ENCODE data around the gene UBA3. TPM values are rescaled to one million over a fixed set of nuclear protein-coding genes. Genes with fewer than 3 reads are reported as not detected.

The UBA3 gene
- polyA plus RNA-seq, 3 donors, result 77.1 to 88.5 (median 81.7) TPM

DNA sequence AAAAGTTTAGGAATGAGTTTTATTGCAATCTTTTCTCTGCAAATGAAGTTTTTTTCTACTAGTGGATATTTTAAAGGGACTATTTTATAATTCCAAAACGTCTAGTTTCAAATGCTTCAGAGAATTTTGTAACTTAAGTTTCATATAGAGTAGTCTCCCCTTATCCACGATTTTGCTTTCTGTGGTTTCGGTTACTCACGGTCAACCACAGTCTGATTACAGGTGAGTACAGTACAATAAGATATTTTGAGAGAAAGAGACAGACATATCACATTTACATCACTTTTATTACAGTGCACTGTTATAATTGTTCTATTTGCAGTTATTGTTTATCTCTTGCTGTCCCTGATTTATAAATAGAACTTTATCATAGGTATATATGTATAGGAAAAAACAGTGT is 59.3 kb downstream of the UBA3 start:
- intact Hi-C loops (cut with micrococcal nuclease), result no loop called here
- H3K4me1 ChIP-seq (ENCODE audit: control insufficient read depth in 1 of 2, insufficient read depth in 2 of 2, low read length in 2 of 2), result no peaks in the 10 kb centered on the region
- no peak overlapping the region for H3K27ac ChIP-seq (ENCODE audit: low read depth in 1 of 2, low read length in 2 of 2)
- H4K20me1 ChIP-seq (ENCODE audit: insufficient read depth, low read length), result no peaks in the 10 kb centered on the region
- no peak overlapping the region for H3K9ac ChIP-seq (ENCODE audit: insufficient read depth, low read length, poor library complexity, severe bottlenecking)
- Mint-ChIP-seq H3K4me3 (no peak overlapping the region), H3K4me1 (no peaks in the 10 kb centered on the region), H3K36me3 (peaks cover 36 to 56% of the 10 kb centered on the region in 2 donors), H3K27me3 (ENCODE audit: low read depth in 3 of 3) (no peaks in the 10 kb centered on the region), H3K27ac (no peak overlapping the region), H3K9me3 (no peaks in the 10 kb centered on the region)
- H3K79me2 ChIP-seq (ENCODE audit: insufficient read depth, low read length), result no peaks in the 10 kb centered on the region
- no CpG with 5 or more reads among the region's 4 CpGs for WGBS (ENCODE audit: insufficient coverage)
- no peak for DNase-seq
- peaks cover 49 to 87% of the 10 kb centered on the region in 2 donors for H3K36me3 ChIP-seq (replicated peaks in 1 of 2; ENCODE audit: control insufficient read depth in 1 of 2, insufficient read depth in 2 of 2, low read length in 2 of 2)
- H3K4me2 ChIP-seq (replicated peaks; ENCODE audit: extremely low read depth, low read length, poor library complexity, severe bottlenecking), result no peak overlapping the region
- TF ChIP-seq CTCF (IDR thresholded peaks at IDR 0.05), result no peak
- H3K27me3 ChIP-seq (ENCODE audit: control insufficient read depth in 2 of 2, insufficient read depth in 2 of 2, low read length in 2 of 2), result no peaks in the 10 kb centered on the region
- no peak overlapping the region for H2AFZ ChIP-seq (ENCODE audit: insufficient read depth, low read depth, low read length, poor library complexity, severe bottlenecking)
- H3K9me3 ChIP-seq (replicated peaks in 1 of 2; ENCODE audit: control insufficient read depth in 1 of 2, insufficient read depth in 1 of 2, low read length in 2 of 2), result no peaks in the 10 kb centered on the region
- H3K4me3 ChIP-seq (replicated peaks in 1 of 3; ENCODE audit: low read depth in 2 of 3, low read length in 3 of 3), result no peak overlapping the region

DNA sequence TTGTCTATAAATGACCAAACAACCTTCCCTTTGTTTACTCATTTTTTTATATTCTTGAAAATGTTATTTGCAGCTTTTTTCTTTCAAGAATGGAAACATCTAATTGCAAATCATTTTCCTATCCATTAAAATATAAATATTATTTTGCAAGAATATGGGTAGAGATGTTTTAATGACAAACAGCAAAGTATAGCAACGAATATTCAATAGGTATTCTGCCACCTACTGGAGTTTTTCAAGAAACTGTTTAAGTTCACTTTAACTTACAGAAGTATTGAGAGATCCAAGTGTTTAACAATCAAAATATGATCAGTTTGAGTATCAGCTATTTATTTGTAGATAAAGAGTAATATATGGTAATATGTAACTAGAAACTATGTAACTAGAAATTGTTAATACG is 59.7 kb downstream of the UBA3 start:
- Histone ChIP-seq H3K9ac (ENCODE audit: insufficient read depth, low read length, poor library complexity, severe bottlenecking) (no peak overlapping the region), H3K36me3 (replicated peaks in 1 of 2; ENCODE audit: control insufficient read depth in 1 of 2, insufficient read depth in 2 of 2, low read length in 2 of 2) (peaks cover 45 to 83% of the 10 kb centered on the region in 2 donors), H3K79me2 (ENCODE audit: insufficient read depth, low read length) (no peaks in the 10 kb centered on the region), H3K9me3 (replicated peaks in 1 of 2; ENCODE audit: control insufficient read depth in 1 of 2, insufficient read depth in 1 of 2, low read length in 2 of 2) (no peaks in the 10 kb centered on the region), H3K4me2 (replicated peaks; ENCODE audit: extremely low read depth, low read length, poor library complexity, severe bottlenecking) (no peak overlapping the region), H4K20me1 (ENCODE audit: insufficient read depth, low read length) (no peaks in the 10 kb centered on the region), H3K27me3 (ENCODE audit: control insufficient read depth in 2 of 2, insufficient read depth in 2 of 2, low read length in 2 of 2) (no peaks in the 10 kb centered on the region), H3K27ac (ENCODE audit: low read depth in 1 of 2, low read length in 2 of 2) (no peak overlapping the region), H3K4me3 (replicated peaks in 1 of 3; ENCODE audit: low read depth in 2 of 3, low read length in 3 of 3) (no peak overlapping the region), H3K4me1 (ENCODE audit: control insufficient read depth in 1 of 2, insufficient read depth in 2 of 2, low read length in 2 of 2) (no peaks in the 10 kb centered on the region), H2AFZ (ENCODE audit: insufficient read depth, low read depth, low read length, poor library complexity, severe bottlenecking) (no peak overlapping the region)
- H3K27ac Mint-ChIP-seq, result no peak overlapping the region
- TF ChIP-seq CTCF (IDR thresholded peaks at IDR 0.05), result peak; percentile 35
- H3K9me3 Mint-ChIP-seq, result no peaks in the 10 kb centered on the region
- no peaks in the 10 kb centered on the region for H3K4me1 Mint-ChIP-seq
- intact Hi-C loops (cut with micrococcal nuclease), result no loop called here
- no peak for DNase-seq
- peaks cover 32 to 51% of the 10 kb centered on the region in 2 donors for H3K36me3 Mint-ChIP-seq
- no peak overlapping the region for H3K4me3 Mint-ChIP-seq
- no CpG with 5 or more reads among the region's 2 CpGs for WGBS (ENCODE audit: insufficient coverage)
- H3K27me3 Mint-ChIP-seq (ENCODE audit: low read depth in 3 of 3), result no peaks in the 10 kb centered on the region
